Spleen (tissue), 7 donors: ENCODE measurements around the gene MEX3C.

Source experiments
- POLR2A ChIP-seq, 3 donors: fragments of 450-650 bp; IDR thresholded peaks; one replicate each; pipeline ENCODE4 v1.5.1; 2017; ENCODE audit warnings: antibody characterized with exemption in 3 of 3, mild to moderate bottlenecking in 1 of 3
- TF ChIP-seq, protein P1 (sequence below), 11 experiments: fragments of 200-600 bp in 7 of 11; fragments of 450-650 bp in 4 of 11; sonication (generic) in 4 of 11; IDR thresholded peaks in 8 of 11; conservative IDR thresholded peaks in 3 of 11; 1 replicate in 7 of 11; 2 replicates in 4 of 11; pipeline versions ENCODE4 v1.4.0 to v1.8.0; 2016 to 2021; ENCODE audit warnings: antibody characterized with exemption in 11 of 11, inconsistent platforms in 4 of 11, mild to moderate bottlenecking in 1 of 11
- donor health status: DM: no; HTN: no; CAD: no; lungs with moderate emphysema.
- donor health status: DM: no; HTN: no; CAD: no.
- donor health status: DM: no; HTN: no; CAD: no.

DNA sequence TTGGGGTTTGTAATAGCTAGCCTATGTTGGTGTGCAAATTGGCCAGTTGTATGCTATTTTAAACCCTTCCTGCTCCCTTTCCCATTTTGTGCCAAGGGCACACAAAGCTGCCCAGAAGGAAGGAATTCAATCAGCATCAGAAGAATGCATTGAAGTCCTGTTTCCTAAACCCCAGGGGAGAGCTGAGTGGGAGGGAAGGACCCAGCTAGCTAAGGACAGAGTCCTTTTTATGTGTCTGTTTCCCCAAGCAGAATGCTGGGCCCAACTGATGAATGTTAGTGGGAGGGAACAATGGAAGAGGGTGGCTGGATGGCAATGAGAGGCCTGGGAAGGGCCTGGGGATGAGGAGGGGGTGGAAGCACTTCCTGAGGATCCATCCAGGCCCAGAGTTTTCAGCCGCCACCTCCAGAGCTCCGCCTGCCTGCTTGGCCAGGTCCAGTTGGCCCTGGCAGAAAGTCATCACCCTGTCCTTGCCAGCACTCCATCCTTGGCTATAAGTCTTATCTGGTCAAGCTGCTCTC, 32.7 kb downstream of the MEX3C start:
- TF ChIP-seq, protein P1, sequence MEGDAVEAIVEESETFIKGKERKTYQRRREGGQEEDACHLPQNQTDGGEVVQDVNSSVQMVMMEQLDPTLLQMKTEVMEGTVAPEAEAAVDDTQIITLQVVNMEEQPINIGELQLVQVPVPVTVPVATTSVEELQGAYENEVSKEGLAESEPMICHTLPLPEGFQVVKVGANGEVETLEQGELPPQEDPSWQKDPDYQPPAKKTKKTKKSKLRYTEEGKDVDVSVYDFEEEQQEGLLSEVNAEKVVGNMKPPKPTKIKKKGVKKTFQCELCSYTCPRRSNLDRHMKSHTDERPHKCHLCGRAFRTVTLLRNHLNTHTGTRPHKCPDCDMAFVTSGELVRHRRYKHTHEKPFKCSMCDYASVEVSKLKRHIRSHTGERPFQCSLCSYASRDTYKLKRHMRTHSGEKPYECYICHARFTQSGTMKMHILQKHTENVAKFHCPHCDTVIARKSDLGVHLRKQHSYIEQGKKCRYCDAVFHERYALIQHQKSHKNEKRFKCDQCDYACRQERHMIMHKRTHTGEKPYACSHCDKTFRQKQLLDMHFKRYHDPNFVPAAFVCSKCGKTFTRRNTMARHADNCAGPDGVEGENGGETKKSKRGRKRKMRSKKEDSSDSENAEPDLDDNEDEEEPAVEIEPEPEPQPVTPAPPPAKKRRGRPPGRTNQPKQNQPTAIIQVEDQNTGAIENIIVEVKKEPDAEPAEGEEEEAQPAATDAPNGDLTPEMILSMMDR (IDR thresholded peaks at IDR 0.05 in 8 of 11, conservative IDR thresholded peaks at IDR 0.05 in 3 of 11), result no peak
- TF ChIP-seq POLR2A (IDR thresholded peaks at IDR 0.05), result no peak
